A549 (cell line): ENCODE results near the gene PPP1R3E. TPM values are rescaled to one million over a fixed set of nuclear protein-coding genes. Genes with fewer than 3 reads are reported as not detected.
"Not testable (repeated sequence)": the region's sequence is repeated elsewhere in the genome, so short reads cannot be mapped to it uniquely, and the experiment has no call there.

Experiments
- ATAC-seq, 2 experiments: fragments of 200-7000 bp in 1 of 2; fragments of >200 bp in 1 of 2; cut with Nextera tagmentation in 1 of 2; cut with Tn5 transposase in 1 of 2; 3 replicates each; pipeline versions ENCODE4 v1.8.0 to v1.9.1; 2018 to 2020; ENCODE audit warnings: mild to moderate bottlenecking in 1 of 2, moderate library complexity in 1 of 2
- CTCF ChIA-PET: fragments of 300-600 bp; sonication (Branson Sonifier 250); formaldehyde crosslinking; extraction: SDS; loops from one replicate; lab custom pipeline; 2021; ENCODE audit warnings: antibody characterized with exemption, inconsistent platforms; lab: Yijun Ruan, JAX
- POLR2A ChIA-PET: fragments of 350-600 bp; formaldehyde crosslinking; extraction: SDS; loops from one replicate; lab custom pipeline; 2021; ENCODE audit warnings: antibody characterized with exemption, inconsistent platforms; lab: Yijun Ruan, JAX
- DNase-seq, 2 experiments: peaks; one replicate each; pipeline versions ENCODE4 v3.0.0 to v3.0.0-alpha.2; 2011 to 2016; ENCODE audit warnings: low read depth in 1 of 2, low spot score in 1 of 2
- FAIRE-seq: peaks from 2 replicates; lab custom pipeline; 2011; peaks lifted over from hg19 to GRCh38; lab: Jason Lieb, UNC
- H3K27ac ChIP-seq, 2 experiments: fragments of >200 bp; sonication (Bioruptor Twin); formaldehyde crosslinking; 3 replicates each; pipeline ENCODE4 v1.5.1; 2016 to 2017
- H3K4me1 ChIP-seq: fragments of >200 bp; sonication (Bioruptor Twin); formaldehyde crosslinking; 3 replicates; pipeline ENCODE4 v1.6.1; 2016
- H3K4me2 ChIP-seq: fragments of >200 bp; sonication (Bioruptor Twin); formaldehyde crosslinking; 3 replicates; pipeline ENCODE4 v1.6.1; 2016
- H3K4me3 ChIP-seq: fragments of >200 bp; sonication (Bioruptor Twin); formaldehyde crosslinking; 3 replicates; pipeline ENCODE4 v1.5.1; 2016
- H3K9me3 ChIP-seq: fragments of >200 bp; sonication (Bioruptor Twin); formaldehyde crosslinking; 3 replicates; pipeline ENCODE4 v1.6.1; 2016
- CBX8 ChIP-seq: fragments of 200-600 bp; sonication (generic); IDR thresholded peaks from 2 replicates; pipeline ENCODE4 v1.6.1; 2016
- CHD4 ChIP-seq: fragments of 200-600 bp; sonication (generic); IDR thresholded peaks from 2 replicates; pipeline ENCODE4 v1.6.1; 2016; ENCODE audit warnings: antibody characterized with exemption, mild to moderate bottlenecking, borderline replicate concordance
- MAFK ChIP-seq: fragments of 450-650 bp; IDR thresholded peaks from 2 replicates; pipeline ENCODE4 v1.6.1; 2014; ENCODE audit not compliant: partially characterized antibody
- PHF8 ChIP-seq: fragments of 200-600 bp; sonication (generic); IDR thresholded peaks from 2 replicates; pipeline ENCODE4 v1.6.1; 2016; ENCODE audit warnings: low read depth, mild to moderate bottlenecking, antibody characterized with exemption, moderate library complexity, borderline replicate concordance
- POLR2A ChIP-seq: IDR thresholded peaks from 2 replicates; pipeline ENCODE4 v1.6.1; 2012; ENCODE audit warnings: mild to moderate bottlenecking, low read length
- RARB ChIP-seq: fragments of 250-450 bp; sonication (Bioruptor Pico); IDR thresholded peaks from 2 replicates; pipeline ENCODE4 v1.8.0; 2021; ENCODE audit warnings: mild to moderate bottlenecking, moderate library complexity
- RCOR1 ChIP-seq: fragments of 150-350 bp; IDR thresholded peaks from 2 replicates; pipeline ENCODE4 v1.6.1; 2014; ENCODE audit warnings: antibody characterized with exemption, low read length, low read depth
- RNF2 ChIP-seq: fragments of 200-600 bp; sonication (generic); IDR thresholded peaks from 2 replicates; pipeline ENCODE4 v1.6.1; 2016; ENCODE audit warnings: low read depth, mild to moderate bottlenecking, antibody characterized with exemption, moderate library complexity, borderline replicate concordance
- ZC3H11A ChIP-seq: fragments of 450-650 bp; IDR thresholded peaks from 2 replicates; pipeline ENCODE4 v1.6.1; 2014; ENCODE audit warnings: antibody characterized with exemption, mild to moderate bottlenecking
- WGBS: methylation state at CpG from one replicate; pipeline ENCODE4 v1.1.6; 2017; ENCODE audit errors: missing lambda C conversion rate; 5-methylcytosine and 5-hydroxymethylcytosine counted together
- polyA plus RNA-seq, 4 experiments: library from polyadenylated mRNA; depleted of rRNA in 3 of 4; stranded (reverse); fragments of >200 nt; fragmentation: RNase III in 1 of 4; extraction: RNeasy Plus Mini Kit Qiagen cat#74134 plus additional on column Dnase treatment in 1 of 4; gene quantifications; 2 replicates in 3 of 4; 3 replicates in 1 of 4; pipeline ENCODE4 v1.2.3, GENCODE V29; 2011 to 2017
- TF ChIP-seq, protein P1 (sequence below): IDR thresholded peaks from 2 replicates; pipeline ENCODE4 v1.6.1; 2012
- TF ChIP-seq, protein P2 (sequence below): fragments of >200 bp; sonication (Bioruptor Twin); formaldehyde crosslinking; IDR thresholded peaks from 2 replicates; pipeline ENCODE4 v1.6.1; 2016
- TF ChIP-seq, protein P3 (sequence below): fragments of 250-450 bp; sonication (Bioruptor Pico); IDR thresholded peaks from 2 replicates; pipeline ENCODE4 v1.5.0; 2021; ENCODE audit warnings: mild to moderate bottlenecking, moderate library complexity, borderline replicate concordance
- TF ChIP-seq, protein P4 (sequence below): fragments of 250-450 bp; sonication (Bioruptor Pico); IDR thresholded peaks from 2 replicates; pipeline ENCODE4 v1.5.0; 2020; ENCODE audit warnings: low read depth, mild to moderate bottlenecking, moderate library complexity

The PPP1R3E gene
- polyA plus RNA-seq, 2 of the 4 experiments (the other 2 are of a cell fraction): 7.5 to 11.1 TPM

DNA sequence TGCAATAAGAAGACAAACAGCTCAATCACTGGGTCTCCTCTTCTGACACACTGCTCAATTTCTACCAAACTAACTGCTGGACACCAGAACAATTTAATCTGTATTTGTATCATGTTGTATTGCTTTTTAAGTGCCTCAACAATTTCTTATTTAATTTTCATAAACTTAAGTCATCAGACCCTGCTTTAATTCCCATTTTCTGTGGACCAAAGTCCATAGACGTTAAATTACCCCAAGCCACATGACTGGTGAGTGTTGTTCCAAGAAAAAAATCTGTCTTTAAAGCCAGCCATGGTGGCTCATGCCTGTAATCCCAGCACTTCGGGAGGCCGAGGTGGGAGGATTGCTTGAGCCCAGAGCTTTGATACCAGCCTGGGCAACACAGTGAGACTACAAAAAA lies 25.5 kb downstream of the PPP1R3E start:
- WGBS: 84% methylated on average over 3 of the region's 3 CpGs
- CTCF ChIA-PET: interaction anchor here (0.5 to 22.0 kb wide), 5 partner anchors 12 to 429 kb away, joined by 3 to 254 read pairs (median 3); partner anchors contain the start of gene PPP1R3E

DNA sequence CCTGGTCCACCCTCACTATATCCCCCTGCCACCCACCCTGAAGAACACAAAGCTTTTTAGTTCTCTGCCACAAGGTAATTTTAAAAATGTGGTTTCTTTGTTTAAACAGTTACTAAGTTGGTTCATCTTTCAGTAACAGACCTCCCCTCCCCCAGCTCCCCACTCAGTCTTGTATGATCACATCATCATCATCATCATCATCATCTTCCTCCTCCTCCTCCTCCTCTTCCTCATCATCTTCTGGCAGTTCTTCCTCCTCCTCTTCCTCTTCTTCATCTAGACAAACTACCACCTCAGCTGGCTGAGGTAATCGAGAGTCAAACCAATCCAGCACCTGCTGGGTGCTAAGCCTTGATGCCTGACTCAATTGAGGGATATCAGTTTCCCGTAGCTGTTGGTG lies 27.2 kb downstream of the PPP1R3E start:
- Histone ChIP-seq H3K27ac (no peak overlapping the region), H3K9me3 (no peaks in the 10 kb centered on the region), H3K4me1 (peaks cover 7% of the 10 kb centered on the region; the same call in 2 of the 3 replicates), H3K4me3 (no peak overlapping the region), H3K4me2 (no peak overlapping the region)
- ATAC-seq: no peak
- TF ChIP-seq, protein P1, sequence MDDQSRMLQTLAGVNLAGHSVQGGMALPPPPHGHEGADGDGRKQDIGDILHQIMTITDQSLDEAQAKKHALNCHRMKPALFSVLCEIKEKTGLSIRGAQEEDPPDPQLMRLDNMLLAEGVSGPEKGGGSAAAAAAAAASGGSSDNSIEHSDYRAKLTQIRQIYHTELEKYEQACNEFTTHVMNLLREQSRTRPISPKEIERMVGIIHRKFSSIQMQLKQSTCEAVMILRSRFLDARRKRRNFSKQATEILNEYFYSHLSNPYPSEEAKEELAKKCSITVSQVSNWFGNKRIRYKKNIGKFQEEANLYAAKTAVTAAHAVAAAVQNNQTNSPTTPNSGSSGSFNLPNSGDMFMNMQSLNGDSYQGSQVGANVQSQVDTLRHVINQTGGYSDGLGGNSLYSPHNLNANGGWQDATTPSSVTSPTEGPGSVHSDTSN: no peak
- 56% methylated on average over 2 of the region's 2 CpGs for WGBS
- POLR2A ChIA-PET: no interaction called here
- no peak for DNase-seq
- CTCF ChIA-PET: interaction anchor here (0.8 to 22.0 kb wide), 4 partner anchors 10 to 193 kb away, joined by 3 to 254 read pairs (median 6); partner anchors contain the start of gene PPP1R3E
- FAIRE-seq: no peak

More for the DNA sequence above, 25.5 kb downstream of the PPP1R3E start:
- Histone ChIP-seq H3K9me3 (no peaks in the 10 kb centered on the region), H3K4me3 (no peak overlapping the region), H3K4me1 (peaks cover 7% of the 10 kb centered on the region; the same call in 2 of the 3 replicates), H3K27ac (no peak overlapping the region), H3K4me2 (no peak overlapping the region)
- FAIRE-seq (no peak), DNase-seq (no peak), ATAC-seq (no peak)
- POLR2A ChIA-PET: interaction anchor here (1.0 kb wide), 1 partner anchor 9 kb away, joined by 4 read pairs; the partner anchor contains the start of gene HOMEZ
- TF ChIP-seq POLR2A: no peak
- TF ChIP-seq RCOR1: no peak
- TF ChIP-seq, protein P2, sequence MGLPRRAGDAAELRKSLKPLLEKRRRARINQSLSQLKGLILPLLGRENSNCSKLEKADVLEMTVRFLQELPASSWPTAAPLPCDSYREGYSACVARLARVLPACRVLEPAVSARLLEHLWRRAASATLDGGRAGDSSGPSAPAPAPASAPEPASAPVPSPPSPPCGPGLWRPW: no peak
- TF ChIP-seq, protein P3, sequence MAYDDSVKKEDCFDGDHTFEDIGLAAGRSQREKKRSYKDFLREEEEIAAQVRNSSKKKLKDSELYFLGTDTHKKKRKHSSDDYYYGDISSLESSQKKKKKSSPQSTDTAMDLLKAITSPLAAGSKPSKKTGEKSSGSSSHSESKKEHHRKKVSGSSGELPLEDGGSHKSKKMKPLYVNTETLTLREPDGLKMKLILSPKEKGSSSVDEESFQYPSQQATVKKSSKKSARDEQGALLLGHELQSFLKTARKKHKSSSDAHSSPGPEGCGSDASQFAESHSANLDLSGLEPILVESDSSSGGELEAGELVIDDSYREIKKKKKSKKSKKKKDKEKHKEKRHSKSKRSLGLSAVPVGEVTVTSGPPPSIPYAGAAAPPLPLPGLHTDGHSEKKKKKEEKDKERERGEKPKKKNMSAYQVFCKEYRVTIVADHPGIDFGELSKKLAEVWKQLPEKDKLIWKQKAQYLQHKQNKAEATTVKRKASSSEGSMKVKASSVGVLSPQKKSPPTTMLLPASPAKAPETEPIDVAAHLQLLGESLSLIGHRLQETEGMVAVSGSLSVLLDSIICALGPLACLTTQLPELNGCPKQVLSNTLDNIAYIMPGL: no peak
- TF ChIP-seq CHD4: no peak
- TF ChIP-seq ZC3H11A: no peak
- TF ChIP-seq, protein P4, sequence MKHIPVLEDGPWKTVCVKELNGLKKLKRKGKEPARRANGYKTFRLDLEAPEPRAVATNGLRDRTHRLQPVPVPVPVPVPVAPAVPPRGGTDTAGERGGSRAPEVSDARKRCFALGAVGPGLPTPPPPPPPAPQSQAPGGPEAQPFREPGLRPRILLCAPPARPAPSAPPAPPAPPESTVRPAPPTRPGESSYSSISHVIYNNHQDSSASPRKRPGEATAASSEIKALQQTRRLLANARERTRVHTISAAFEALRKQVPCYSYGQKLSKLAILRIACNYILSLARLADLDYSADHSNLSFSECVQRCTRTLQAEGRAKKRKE (CRISPR knock-in tag): no peak

- Histone ChIP-seq H3K27ac (no peak overlapping the region), H3K4me2 (no peak overlapping the region), H3K4me3 (no peak overlapping the region), H3K9me3 (no peaks in the 10 kb centered on the region)
- 47% methylated on average over 7 of the region's 7 CpGs for WGBS
- ATAC-seq (no peak), FAIRE-seq (no peak)
- POLR2A ChIA-PET: interaction anchor here (0.7 to 1.2 kb wide), 2 partner anchors 17 to 37 kb away, joined by 3 read pairs; no protein-coding TSS in a partner anchor
- TF ChIP-seq PHF8: no peak
- TF ChIP-seq MAFK: peak; percentile 27
- no peak for TF ChIP-seq RNF2
- no peak for TF ChIP-seq RARB
- TF ChIP-seq CBX8: no peak
- TF ChIP-seq, all 56 proteins: peak for 1
- CTCF ChIA-PET: interaction anchor here (1.0 to 22.0 kb wide), 4 partner anchors 19 to 110 kb away, joined by 6 to 254 read pairs (median 14); partner anchors contain the start of genes PABPN1 and PPP1R3E
- DNase-seq: no peak
- H3K4me1 ChIP-seq: no peaks in the 10 kb centered on the region
Observed at GRCh38 chr14:23269193-23269592, 33.5 kb downstream of the PPP1R3E start.

DNA sequence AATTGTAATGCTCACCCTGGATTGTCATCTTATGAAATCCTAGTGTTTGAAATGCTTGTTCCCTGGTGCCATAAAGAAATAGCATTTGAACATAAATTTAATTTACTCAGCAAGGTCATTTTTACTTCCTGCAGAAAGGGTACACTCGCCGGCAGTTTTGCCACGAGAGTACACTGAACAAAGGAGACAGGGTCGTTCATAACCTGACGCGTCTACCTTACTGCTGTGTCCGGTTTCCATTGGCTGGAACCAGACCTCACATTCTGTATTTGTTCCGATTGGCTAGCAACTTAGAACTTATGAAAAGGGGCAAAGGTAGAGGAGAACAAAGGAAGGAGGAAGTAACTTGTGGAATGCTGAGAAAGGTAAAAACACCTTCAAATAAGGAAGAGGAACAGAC lies 41.8 kb downstream of the PPP1R3E start:
- H3K4me3 ChIP-seq, H3K27ac ChIP-seq, H3K9me3 ChIP-seq, FAIRE-seq, H3K4me1 ChIP-seq, POLR2A ChIA-PET, ATAC-seq, DNase-seq: not testable (repeated sequence)
- CTCF ChIA-PET: interaction anchor here (1.0 to 22.0 kb wide), 4 partner anchors 37 to 299 kb away, joined by 3 to 254 read pairs (median 21); partner anchors contain the start of gene PPP1R3E
- WGBS: 37% methylated on average over 8 of the region's 8 CpGs
- H3K4me2 ChIP-seq: peak overlapping the region; percentile 28; the same call in 2 of the 3 replicates
